ENCODE measurements around the gene FBN2. TPM values are rescaled to one million over a fixed set of nuclear protein-coding genes. Genes with fewer than 3 reads are reported as not detected.

Gene FBN2
- total RNA-seq, 1 donor from 2014 or later: 0.11 TPM

GRCh38 chr5:128527077-128527476, 11.0 kb downstream of the FBN2 start:
- intact Hi-C loops (cut with DNase I): no loop called here
- no peak for TF ChIP-seq CTCF (IDR thresholded peaks at IDR 0.05)
- no peak overlapping the region for H3K4me3 ChIP-seq
- no peaks in the 10 kb centered on the region for H3K36me3 ChIP-seq
- H3K27ac ChIP-seq: no peak overlapping the region
- no peak for DNase-seq (ENCODE audit: low spot score in 2 of 2)
- no peaks in the 10 kb centered on the region for H3K4me1 ChIP-seq
- no peaks in the 10 kb centered on the region for H3K9me3 ChIP-seq
- no peaks in the 10 kb centered on the region for H3K27me3 ChIP-seq

GRCh38 chr5:128522336-128522735, 15.7 kb downstream of the FBN2 start:
- TF ChIP-seq CTCF (IDR thresholded peaks at IDR 0.05): no peak
- DNase-seq (ENCODE audit: low spot score in 2 of 2): no peak
- Histone ChIP-seq H3K9me3 (no peaks in the 10 kb centered on the region), H3K4me3 (no peak overlapping the region), H3K4me1 (no peaks in the 10 kb centered on the region), H3K27me3 (no peaks in the 10 kb centered on the region), H3K27ac (no peak overlapping the region), H3K36me3 (no peaks in the 10 kb centered on the region)
- intact Hi-C loops (cut with DNase I): no loop called here

GRCh38 chr5:128519827-128520226, 18.2 kb downstream of the FBN2 start:
- no peak for DNase-seq (ENCODE audit: low spot score in 2 of 2)
- intact Hi-C loops (cut with DNase I): no loop called here
- Histone ChIP-seq H3K4me1 (no peaks in the 10 kb centered on the region), H3K4me3 (no peak overlapping the region), H3K27me3 (no peaks in the 10 kb centered on the region), H3K9me3 (no peaks in the 10 kb centered on the region), H3K27ac (no peak overlapping the region), H3K36me3 (no peaks in the 10 kb centered on the region)
- TF ChIP-seq CTCF (IDR thresholded peaks at IDR 0.05): no peak

GRCh38 chr5:128516978-128517377, 21.1 kb downstream of the FBN2 start:
- no peaks in the 10 kb centered on the region for H3K27me3 ChIP-seq
- no peak for TF ChIP-seq CTCF (IDR thresholded peaks at IDR 0.05)
- intact Hi-C loops (cut with DNase I): no loop called here
- no peak for DNase-seq (ENCODE audit: low spot score in 2 of 2)
- H3K9me3 ChIP-seq: no peaks in the 10 kb centered on the region
- no peaks in the 10 kb centered on the region for H3K4me1 ChIP-seq
- H3K4me3 ChIP-seq: no peak overlapping the region
- H3K27ac ChIP-seq: no peak overlapping the region
- H3K36me3 ChIP-seq: no peaks in the 10 kb centered on the region

- DNase-seq (ENCODE audit: low spot score in 2 of 2): no peak
- no peak overlapping the region for H3K27ac ChIP-seq
- H3K4me3 ChIP-seq: no peak overlapping the region
- no peaks in the 10 kb centered on the region for H3K27me3 ChIP-seq
- H3K9me3 ChIP-seq: no peaks in the 10 kb centered on the region
- intact Hi-C loops (cut with DNase I): no loop called here
- no peak for TF ChIP-seq CTCF (IDR thresholded peaks at IDR 0.05)
- H3K4me1 ChIP-seq: no peaks in the 10 kb centered on the region
- H3K36me3 ChIP-seq: no peaks in the 10 kb centered on the region
These were observed 24.2 kb downstream of the FBN2 start for GRCh38 chr5:128513806-128514205.

- intact Hi-C loops (cut with DNase I): no loop called here
- DNase-seq (ENCODE audit: low spot score in 2 of 2): no peak
- Histone ChIP-seq H3K36me3 (no peaks in the 10 kb centered on the region), H3K27ac (no peak overlapping the region), H3K4me3 (no peak overlapping the region), H3K9me3 (no peaks in the 10 kb centered on the region), H3K27me3 (no peaks in the 10 kb centered on the region), H3K4me1 (no peaks in the 10 kb centered on the region)
- TF ChIP-seq CTCF (IDR thresholded peaks at IDR 0.05): no peak
These were observed 25.2 kb downstream of the FBN2 start for GRCh38 chr5:128512894-128513293.

All from ascending aorta (tissue), 2 donors.